Spleen (tissue), 11 donors: ENCODE measurements around the gene PAEP. TPM values are rescaled to one million over a fixed set of nuclear protein-coding genes. Genes with fewer than 3 reads are reported as not detected.

Experiments
- DNase-seq: peaks from one replicate; pipeline ENCODE4 v3.0.0-alpha.2; 2020
- H3K27ac ChIP-seq, 8 donors: fragments of 200-600 bp; sonication (generic) in 7 of 8; 1 replicate in 4 of 8; 2 replicates in 4 of 8; pipeline versions ENCODE4 v1.5.0 to v1.8.0; 2016 to 2021; ENCODE audit warnings: inconsistent platforms in 4 of 8, mild to moderate bottlenecking in 4 of 8, moderate library complexity in 1 of 8
- H3K27me3 ChIP-seq, 7 donors: fragments of 200-600 bp; sonication (generic) in 6 of 7; replicated peaks in 1 of 7; 1 replicate in 4 of 7; 2 replicates in 3 of 7; pipeline versions ENCODE4 v1.5.0 to v1.8.0; 2016 to 2021; ENCODE audit warnings: inconsistent platforms in 3 of 7, mild to moderate bottlenecking in 1 of 7
- H3K36me3 ChIP-seq, 6 donors: fragments of 200-600 bp; sonication (generic) in 5 of 6; 1 replicate in 4 of 6; 2 replicates in 2 of 6; pipeline versions ENCODE4 v1.5.0 to v1.8.0; 2016 to 2021; ENCODE audit warnings: inconsistent platforms in 2 of 6
- H3K4me1 ChIP-seq, 6 donors: fragments of 200-600 bp; sonication (generic) in 5 of 6; 1 replicate in 3 of 6; 2 replicates in 3 of 6; pipeline versions ENCODE4 v1.5.0 to v1.8.0; 2016 to 2021; ENCODE audit warnings: inconsistent platforms in 3 of 6
- H3K4me3 ChIP-seq, 8 donors: fragments of 200-600 bp; sonication (generic) in 7 of 8; 1 replicate in 4 of 8; 2 replicates in 4 of 8; pipeline versions ENCODE4 v1.5.0 to v1.8.0; 2016 to 2021; ENCODE audit warnings: inconsistent platforms in 4 of 8, mild to moderate bottlenecking in 4 of 8, moderate library complexity in 2 of 8
- H3K9me3 ChIP-seq, 8 donors: fragments of 200-600 bp; sonication (generic) in 7 of 8; 1 replicate in 4 of 8; 2 replicates in 4 of 8; pipeline versions ENCODE4 v1.5.0 to v1.8.0; 2016 to 2021; ENCODE audit warnings: inconsistent platforms in 4 of 8
- POLR2A ChIP-seq, 3 donors: fragments of 450-650 bp; IDR thresholded peaks; one replicate each; pipeline ENCODE4 v1.5.1; 2017; ENCODE audit warnings: antibody characterized with exemption in 3 of 3, mild to moderate bottlenecking in 1 of 3
- POLR2AphosphoS5 ChIP-seq, 3 donors: sonication (generic); formaldehyde crosslinking; IDR thresholded peaks; one replicate each; pipeline ENCODE4 v1.5.1; 2017; ENCODE audit warnings: antibody characterized with exemption in 3 of 3
- WGBS, 5 donors: extraction: QIAGEN DNeasy Blood & Tissue Kit in 3 of 5; methylation state at CpG; one replicate each; pipeline versions ENCODE4 v1.1.5 to v1.1.7; 2013 to 2018; 5-methylcytosine and 5-hydroxymethylcytosine counted together
- intact Hi-C: fragments of 100-400 bp; cut with DNase I; formaldehyde crosslinking; loops from one replicate; pipeline ENCODE4 v1.15.0; 2023; ENCODE audit warnings: low total_unique reads
- polyA plus RNA-seq, 3 donors: library from polyadenylated mRNA; stranded (reverse); fragments of 200-250 nt; gene quantifications; one replicate each; pipeline ENCODE4 v1.2.1, GENCODE V29; 2013
- total RNA-seq, 7 donors: library from RNA; depleted of rRNA in 3 of 7; stranded (reverse); fragments of >200 nt in 3 of 7; fragmentation: NEBNext Ultra II Directional in 4 of 7; extraction: Animal tissue kit (Norgen Biotek cat#: 25700) in 4 of 7; gene quantifications; one replicate each; pipeline versions ENCODE4 v1.1.0 to v1.2.1, GENCODE V29; 2016 to 2021
- TF ChIP-seq, protein P1 (sequence below), 11 experiments: fragments of 200-600 bp in 7 of 11; fragments of 450-650 bp in 4 of 11; sonication (generic) in 4 of 11; IDR thresholded peaks in 8 of 11; conservative IDR thresholded peaks in 3 of 11; 1 replicate in 7 of 11; 2 replicates in 4 of 11; pipeline versions ENCODE4 v1.4.0 to v1.8.0; 2016 to 2021; ENCODE audit warnings: antibody characterized with exemption in 11 of 11, inconsistent platforms in 4 of 11, mild to moderate bottlenecking in 1 of 11
- donor health status: healthy with polysubstance abuse.
- donor health status: DM: no; HTN: no; CAD: no; lungs with moderate emphysema.
- donor health status: DM: no; HTN: no; CAD: no.
- donor health status: Bipolar disorder and iron deficiency.
- donor health status: healthy.
- donor health status: DM: no; HTN: no; CAD: no.
- donor health status: DM: yes; HTN: yes; CAD: no.

PAEP gene
- total and polyA plus RNA-seq, 10 donors, result not detected

DNA sequence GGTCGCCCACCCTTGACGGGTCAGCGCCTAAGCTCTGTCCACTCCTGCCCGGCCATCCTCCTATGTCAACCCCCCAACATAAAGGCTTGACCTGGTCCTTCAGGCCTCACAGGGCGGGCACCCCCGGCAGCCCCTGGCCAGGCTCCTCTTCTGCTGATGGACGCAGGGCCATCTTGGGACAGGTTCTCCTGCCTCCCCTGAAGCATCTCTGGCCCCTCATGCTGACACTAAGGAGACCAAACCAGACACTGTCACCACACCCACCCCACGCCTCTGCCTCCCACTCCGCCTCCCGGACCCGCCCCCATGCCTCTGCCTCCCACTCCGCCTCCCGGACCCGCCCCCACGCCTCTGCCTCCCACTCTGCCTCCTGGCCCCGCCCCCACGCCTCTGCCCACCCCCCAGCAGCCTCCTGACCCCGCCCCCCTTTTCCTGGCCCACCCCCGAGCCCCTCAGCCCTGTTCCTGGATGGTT lies 8.8 kb upstream of the PAEP start:
- intact Hi-C loops, result no loop called here
- no peaks in the 10 kb centered on the region for H3K36me3 ChIP-seq
- no peaks in the 10 kb centered on the region for H3K4me1 ChIP-seq
- DNase-seq, result no peak
- H3K27me3 ChIP-seq, result peaks cover 0 to 6% (median 0%) of the 10 kb centered on the region in 7 donors
- H3K4me3 ChIP-seq, result no peak overlapping the region
- no peaks in the 10 kb centered on the region for H3K9me3 ChIP-seq
- 77 to 91% (median 84%) methylated on average over 17 to 19 of the region's 19 CpGs for WGBS, 5 donors
- H3K27ac ChIP-seq, result no peak overlapping the region
- TF ChIP-seq POLR2AphosphoS5 (IDR thresholded peaks at IDR 0.05) (no peak), POLR2A (IDR thresholded peaks at IDR 0.05) (no peak)
- TF ChIP-seq, protein P1, sequence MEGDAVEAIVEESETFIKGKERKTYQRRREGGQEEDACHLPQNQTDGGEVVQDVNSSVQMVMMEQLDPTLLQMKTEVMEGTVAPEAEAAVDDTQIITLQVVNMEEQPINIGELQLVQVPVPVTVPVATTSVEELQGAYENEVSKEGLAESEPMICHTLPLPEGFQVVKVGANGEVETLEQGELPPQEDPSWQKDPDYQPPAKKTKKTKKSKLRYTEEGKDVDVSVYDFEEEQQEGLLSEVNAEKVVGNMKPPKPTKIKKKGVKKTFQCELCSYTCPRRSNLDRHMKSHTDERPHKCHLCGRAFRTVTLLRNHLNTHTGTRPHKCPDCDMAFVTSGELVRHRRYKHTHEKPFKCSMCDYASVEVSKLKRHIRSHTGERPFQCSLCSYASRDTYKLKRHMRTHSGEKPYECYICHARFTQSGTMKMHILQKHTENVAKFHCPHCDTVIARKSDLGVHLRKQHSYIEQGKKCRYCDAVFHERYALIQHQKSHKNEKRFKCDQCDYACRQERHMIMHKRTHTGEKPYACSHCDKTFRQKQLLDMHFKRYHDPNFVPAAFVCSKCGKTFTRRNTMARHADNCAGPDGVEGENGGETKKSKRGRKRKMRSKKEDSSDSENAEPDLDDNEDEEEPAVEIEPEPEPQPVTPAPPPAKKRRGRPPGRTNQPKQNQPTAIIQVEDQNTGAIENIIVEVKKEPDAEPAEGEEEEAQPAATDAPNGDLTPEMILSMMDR (IDR thresholded peaks at IDR 0.05 in 8 of 11, conservative IDR thresholded peaks at IDR 0.05 in 3 of 11), result no peak

DNA sequence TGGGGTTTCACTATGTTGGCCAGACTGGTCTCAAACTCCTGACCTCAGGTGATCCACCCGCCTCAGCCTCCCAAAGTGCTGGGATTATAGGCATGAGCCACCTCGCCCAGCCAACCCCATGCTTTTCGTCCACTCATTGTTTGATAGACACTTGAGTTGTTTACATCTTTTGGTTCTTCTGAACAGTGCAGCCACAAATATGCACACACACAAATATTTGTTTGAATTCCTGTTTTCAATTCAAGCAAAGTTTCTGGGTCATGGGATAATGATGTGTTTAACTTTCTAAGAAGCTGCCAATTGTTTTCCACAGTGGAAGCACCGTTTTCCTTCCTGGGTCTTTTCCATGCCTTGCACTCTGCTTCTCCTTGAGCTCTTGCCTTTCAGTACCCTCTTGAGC lies 6.8 kb upstream of the PAEP start:
- 81 to 90% (median 84%) methylated on average over 4 of the region's 4 CpGs for WGBS, 5 donors

DNA sequence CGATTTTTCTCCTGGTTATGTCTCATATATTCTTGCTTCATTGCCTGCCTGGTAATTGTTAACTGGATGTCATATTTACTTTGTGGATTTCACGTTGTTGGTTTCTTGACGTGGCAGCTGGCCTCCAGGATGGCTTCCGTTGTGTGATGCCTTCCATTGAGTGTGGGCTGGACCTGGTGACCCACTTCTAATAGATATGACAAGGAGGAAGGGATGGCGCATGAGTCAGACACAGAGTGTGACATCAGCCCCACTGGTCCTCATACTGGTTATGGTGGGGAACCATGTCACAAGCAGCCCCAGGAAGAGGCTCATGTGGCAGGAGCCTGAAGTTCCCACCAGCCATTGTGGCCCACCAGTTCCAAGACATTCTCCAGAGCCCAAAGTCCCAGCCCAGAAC lies 6.4 kb upstream of the PAEP start:
- no peak overlapping the region for H3K27ac ChIP-seq
- no peaks in the 10 kb centered on the region for H3K9me3 ChIP-seq
- H3K36me3 ChIP-seq, result no peaks in the 10 kb centered on the region
- no peak for TF ChIP-seq POLR2A (IDR thresholded peaks at IDR 0.05)
- TF ChIP-seq POLR2AphosphoS5 (IDR thresholded peaks at IDR 0.05), result no peak
- TF ChIP-seq, protein P1 (IDR thresholded peaks at IDR 0.05 in 8 of 11, conservative IDR thresholded peaks at IDR 0.05 in 3 of 11), result no peak
- peaks cover 0 to 4% (median 0%) of the 10 kb centered on the region in 7 donors for H3K27me3 ChIP-seq
- no peaks in the 10 kb centered on the region for H3K4me1 ChIP-seq
- no peak overlapping the region for H3K4me3 ChIP-seq
- WGBS, 5 donors, result 86 to 91% (median 89%) methylated on average over 5 of the region's 5 CpGs
- DNase-seq, result peak; percentile 15
- intact Hi-C loops, result no loop called here

More for the DNA sequence above, 6.8 kb upstream of the PAEP start:
- intact Hi-C loops, result no loop called here
- Histone ChIP-seq H3K36me3 (no peaks in the 10 kb centered on the region), H3K4me1 (no peaks in the 10 kb centered on the region), H3K4me3 (no peak overlapping the region), H3K27ac (no peak overlapping the region), H3K27me3 (peaks cover 0 to 2% (median 0%) of the 10 kb centered on the region in 7 donors), H3K9me3 (no peaks in the 10 kb centered on the region)
- DNase-seq, result no peak
- TF ChIP-seq POLR2AphosphoS5 (IDR thresholded peaks at IDR 0.05) (no peak), POLR2A (IDR thresholded peaks at IDR 0.05) (no peak)
- TF ChIP-seq, protein P1 (IDR thresholded peaks at IDR 0.05 in 8 of 11, conservative IDR thresholded peaks at IDR 0.05 in 3 of 11), result no peak

DNA sequence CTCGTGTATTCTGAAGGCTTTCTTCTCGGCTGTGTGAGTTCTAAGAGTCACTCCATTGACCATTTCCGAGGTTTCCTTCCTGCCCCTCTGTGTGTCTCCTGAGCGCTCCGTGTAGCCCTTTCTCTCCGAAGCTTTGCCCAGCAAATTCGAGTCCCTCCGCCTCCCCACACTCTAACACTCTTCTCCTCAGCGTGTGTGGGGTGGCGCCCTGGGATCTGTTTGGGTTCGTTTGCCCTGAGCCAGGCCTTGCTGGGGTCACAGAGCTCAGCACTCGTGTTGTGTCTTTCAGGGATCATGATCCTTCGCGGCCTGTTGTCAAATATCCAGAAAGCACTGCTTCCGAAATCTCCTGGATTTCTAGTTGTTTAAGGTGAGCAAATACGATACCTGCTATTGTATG lies 5.6 kb upstream of the PAEP start:
- Histone ChIP-seq H3K27me3 (peaks cover 0 to 11% (median 0%) of the 10 kb centered on the region in 7 donors), H3K4me1 (no peaks in the 10 kb centered on the region), H3K9me3 (no peaks in the 10 kb centered on the region), H3K27ac (no peak overlapping the region), H3K36me3 (no peaks in the 10 kb centered on the region), H3K4me3 (no peak overlapping the region)
- TF ChIP-seq POLR2AphosphoS5 (IDR thresholded peaks at IDR 0.05) (no peak), POLR2A (IDR thresholded peaks at IDR 0.05) (no peak)
- TF ChIP-seq, protein P1 (IDR thresholded peaks at IDR 0.05 in 8 of 11, conservative IDR thresholded peaks at IDR 0.05 in 3 of 11), result no peak
- DNase-seq, result peak; percentile 31
- intact Hi-C loops, result no loop called here
- WGBS, 5 donors, result 67 to 75% (median 73%) methylated on average over 16 of the region's 16 CpGs
